NCI-H2227 treated with DMSO at 0.1 percent for 48 hours (cell line): ENCODE measurements around the gene ADK.

Experiments
- DNase-seq: peaks from one replicate; lab custom pipeline; 2025; lab: John Stamatoyannopoulos, UW

ADK gene

GRCh38 chr10:74675484-74675883 is 524.5 kb downstream of the ADK start:
- DNase-seq, result no peak

- DNase-seq, result no peak
These were observed 526.9 kb downstream of the ADK start for GRCh38 chr10:74677951-74678350.

GRCh38 chr10:74681917-74682627 is 531.1 kb downstream of the ADK start:
- no peak for DNase-seq

- DNase-seq, result no peak
These were observed 532.0 kb downstream of the ADK start for GRCh38 chr10:74683067-74683466.

- peak; percentile 22 for DNase-seq
These were observed 532.8 kb downstream of the ADK start for GRCh38 chr10:74683621-74684364.

GRCh38 chr10:74684462-74684861 is 533.4 kb downstream of the ADK start:
- DNase-seq, result no peak

GRCh38 chr10:74685564-74685963 is 534.5 kb downstream of the ADK start:
- no peak for DNase-seq

- no peak for DNase-seq
These were observed 539.4 kb downstream of the ADK start for GRCh38 chr10:74690393-74690792.

- no peak for DNase-seq
These were observed 540.1 kb downstream of the ADK start for GRCh38 chr10:74691164-74691563.

GRCh38 chr10:74704629-74705357 is 553.8 kb downstream of the ADK start:
- no peak for DNase-seq

- no peak for DNase-seq
These were observed 554.4 kb downstream of the ADK start for GRCh38 chr10:74705358-74705980.

GRCh38 chr10:74706966-74707365 is 555.9 kb downstream of the ADK start:
- no peak for DNase-seq

- no peak for DNase-seq
These were observed 557.2 kb downstream of the ADK start for GRCh38 chr10:74708246-74708645.

- DNase-seq, result no peak
These were observed 567.2 kb downstream of the ADK start for GRCh38 chr10:74718208-74718607.

GRCh38 chr10:74728225-74728624 is 577.2 kb downstream of the ADK start:
- DNase-seq, result no peak

GRCh38 chr10:74730246-74730645 is 579.2 kb downstream of the ADK start:
- DNase-seq, result no peak

- no peak for DNase-seq
These were observed 582.6 kb downstream of the ADK start for GRCh38 chr10:74733612-74734011.

- no peak for DNase-seq
These were observed 585.0 kb downstream of the ADK start for GRCh38 chr10:74736029-74736428.

- no peak for DNase-seq
These were observed 587.0 kb downstream of the ADK start for GRCh38 chr10:74738052-74738451.

- no peak for DNase-seq
These were observed 587.5 kb downstream of the ADK start for GRCh38 chr10:74738542-74738941.

GRCh38 chr10:74738985-74739567 is 588.1 kb downstream of the ADK start:
- no peak for DNase-seq

- no peak for DNase-seq
These were observed 592.4 kb downstream of the ADK start for GRCh38 chr10:74743401-74743800.
